WTC11 (cell line): ENCODE results near the gene RTN4RL1. TPM values are rescaled to one million over a fixed set of nuclear protein-coding genes. Genes with fewer than 3 reads are reported as not detected.

Source experiments
- ATAC-seq: fragments of 200-7000 bp; cut with Tn5 transposase; 2 replicates; pipeline ENCODE4 v1.10.0; 2021; ENCODE audit warnings: mild to moderate bottlenecking, moderate library complexity
- CTCF ChIA-PET: fragments of 300-600 bp; sonication (Branson Sonifier 250); formaldehyde crosslinking; loops from one replicate; lab custom pipeline; 2021; ENCODE audit warnings: antibody characterized with exemption; lab: Charles Lee
- POLR2A ChIA-PET: fragments of 350-600 bp; sonication (Branson Sonifier 250); formaldehyde crosslinking; loops from one replicate; lab custom pipeline; 2021; ENCODE audit warnings: antibody characterized with exemption; lab: Charles Lee
- DNase-seq: peaks from one replicate; pipeline ENCODE4 v3.0.0; 2021; ENCODE audit warnings: low spot score
- H3K27ac Mint-ChIP-seq: 2 replicates; pipeline ENCODE4 v1.8.0; 2021; ENCODE audit warnings: mixed read lengths
- H3K27me3 Mint-ChIP-seq: 2 replicates; pipeline ENCODE4 v1.8.0; 2021; ENCODE audit warnings: low read depth, mild to moderate bottlenecking, moderate library complexity, mixed read lengths
- H3K36me3 Mint-ChIP-seq: 2 replicates; pipeline ENCODE4 v1.8.0; 2021; ENCODE audit warnings: mixed read lengths
- H3K4me1 Mint-ChIP-seq: 2 replicates; pipeline ENCODE4 v1.8.0; 2022; ENCODE audit warnings: mixed read lengths
- H3K4me3 Mint-ChIP-seq: 2 replicates; pipeline ENCODE4 v1.8.0; 2021; ENCODE audit warnings: mild to moderate bottlenecking, moderate library complexity, mixed read lengths
- H3K9me3 Mint-ChIP-seq: 2 replicates; pipeline ENCODE4 v1.8.0; 2021; ENCODE audit warnings: mixed read lengths
- ARID4B ChIP-seq: sonication (generic); formaldehyde crosslinking; IDR thresholded peaks from 2 replicates; pipeline ENCODE4 v1.8.0; 2023; ENCODE audit warnings: missing genetic modification reagents, mild to moderate bottlenecking, borderline replicate concordance
- E2F1 ChIP-seq: sonication (generic); formaldehyde crosslinking; IDR thresholded peaks from 2 replicates; pipeline ENCODE4 v1.8.0; 2022; ENCODE audit warnings: mild to moderate bottlenecking, missing genetic modification reagents
- ERG ChIP-seq: fragments of 250-450 bp; sonication (Bioruptor Pico); IDR thresholded peaks from 2 replicates; pipeline ENCODE4 v1.8.0; 2021; ENCODE audit warnings: mild to moderate bottlenecking
- FOXJ3 ChIP-seq: sonication (generic); formaldehyde crosslinking; IDR thresholded peaks from 2 replicates; pipeline ENCODE4 v1.9.0; 2021; ENCODE audit warnings: missing genetic modification reagents, mild to moderate bottlenecking, borderline replicate concordance
- FOXK1 ChIP-seq: sonication (generic); formaldehyde crosslinking; IDR thresholded peaks from 2 replicates; pipeline ENCODE4 v1.8.0; 2022; ENCODE audit warnings: mild to moderate bottlenecking, moderate library complexity, missing genetic modification reagents
- MLX ChIP-seq: sonication (generic); formaldehyde crosslinking; IDR thresholded peaks from 2 replicates; pipeline ENCODE4 v1.8.1; 2023; ENCODE audit warnings: mild to moderate bottlenecking, missing genetic modification reagents, moderate library complexity
- NR1H2 ChIP-seq: sonication (generic); formaldehyde crosslinking; IDR thresholded peaks from 2 replicates; pipeline ENCODE4 v1.9.0; 2021; ENCODE audit warnings: mild to moderate bottlenecking, moderate library complexity, missing genetic modification reagents
- OVOL2 ChIP-seq: fragments of 250-450 bp; sonication (Bioruptor Pico); IDR thresholded peaks from 2 replicates; pipeline ENCODE4 v1.9.0; 2021; ENCODE audit warnings: mild to moderate bottlenecking, borderline replicate concordance
- SOX15 ChIP-seq: fragments of 250-450 bp; sonication (Bioruptor Pico); IDR thresholded peaks from 2 replicates; pipeline ENCODE4 v1.9.0; 2021; ENCODE audit warnings: mild to moderate bottlenecking
- STAT6 ChIP-seq: sonication (generic); formaldehyde crosslinking; conservative IDR thresholded peaks from 2 replicates; pipeline ENCODE4 v1.8.1; 2023; ENCODE audit warnings: mild to moderate bottlenecking, low read depth, missing genetic modification reagents, moderate library complexity
- ZNF138 ChIP-seq: sonication (generic); formaldehyde crosslinking; conservative IDR thresholded peaks from 2 replicates; pipeline ENCODE4 v1.8.1; 2022; ENCODE audit warnings: mild to moderate bottlenecking, moderate library complexity, missing genetic modification reagents
- ZNF232 ChIP-seq: sonication (generic); formaldehyde crosslinking; IDR thresholded peaks from 2 replicates; pipeline ENCODE4 v1.8.0; 2022; ENCODE audit warnings: mild to moderate bottlenecking, missing genetic modification reagents
- ZNF263 ChIP-seq: sonication (generic); formaldehyde crosslinking; IDR thresholded peaks from 2 replicates; pipeline ENCODE4 v1.8.1; 2022; ENCODE audit warnings: low read depth, mild to moderate bottlenecking, moderate library complexity, missing genetic modification reagents
- ZNF317 ChIP-seq: sonication (generic); formaldehyde crosslinking; IDR thresholded peaks from 2 replicates; pipeline ENCODE4 v1.8.1; 2023; ENCODE audit warnings: low read depth, mild to moderate bottlenecking, moderate library complexity, missing genetic modification reagents, borderline replicate concordance
- ZNF396 ChIP-seq: fragments of 250-450 bp; sonication (Bioruptor Pico); IDR thresholded peaks from 2 replicates; pipeline ENCODE4 v1.8.0; 2021; ENCODE audit warnings: mild to moderate bottlenecking, moderate library complexity, borderline replicate concordance
- ZNF423 ChIP-seq: fragments of 250-450 bp; sonication (Bioruptor Pico); IDR thresholded peaks from 2 replicates; pipeline ENCODE4 v2.1.2; 2022; ENCODE audit warnings: mild to moderate bottlenecking, moderate library complexity
- ZNF512 ChIP-seq: sonication (generic); formaldehyde crosslinking; IDR thresholded peaks from 2 replicates; pipeline ENCODE4 v1.8.1; 2022; ENCODE audit warnings: missing genetic modification reagents, borderline replicate concordance
- total RNA-seq: library from RNA; stranded (reverse); gene quantifications from 3 replicates; pipeline ENCODE4 v1.2.3, GENCODE V29; 2021

RTN4RL1 gene
- total RNA-seq, 1 experiment from 2014 or later: 0.72 TPM

- H3K27me3 Mint-ChIP-seq: peaks cover 85% of the 10 kb centered on the region
- DNase-seq: no peak
These were observed 118.5 kb downstream of the RTN4RL1 start for GRCh38 chr17:1906662-1907101.

GRCh38 chr17:1905190-1905913 is 119.8 kb downstream of the RTN4RL1 start:
- ChIA-PET POLR2A (no interaction called here), CTCF (interaction anchor here (0.9 kb wide), 1 partner anchor 339 kb away, joined by 3 read pairs; no protein-coding TSS in a partner anchor)
- peaks cover 73% of the 10 kb centered on the region for H3K27me3 Mint-ChIP-seq
- H3K4me3 Mint-ChIP-seq: no peak overlapping the region
- no peak for ATAC-seq
- H3K27ac Mint-ChIP-seq: no peak overlapping the region
- no peak for DNase-seq
- H3K4me1 Mint-ChIP-seq: peaks cover 2% of the 10 kb centered on the region
- H3K36me3 Mint-ChIP-seq: no peaks in the 10 kb centered on the region
- no peaks in the 10 kb centered on the region for H3K9me3 Mint-ChIP-seq
- TF ChIP-seq ZNF317 (CRISPR knock-in tag) (no peak), FOXJ3 (no peak), MLX (CRISPR knock-in tag) (no peak), ZNF263 (CRISPR knock-in tag) (no peak), SOX15 (CRISPR knock-in tag) (no peak), NR1H2 (CRISPR knock-in tag) (no peak), ERG (CRISPR knock-in tag) (no peak), STAT6 (CRISPR knock-in tag) (no peak), ZNF396 (no peak), FOXK1 (no peak), ZNF232 (CRISPR knock-in tag) (no peak), ZNF512 (no peak)

More at GRCh38 chr17:1906662-1907101, 118.5 kb downstream of the RTN4RL1 start:
- ChIA-PET POLR2A (no interaction called here), CTCF (interaction anchor here (0.7 to 1.2 kb wide), 2 partner anchors 13 to 119 kb away, joined by 4 to 5 read pairs; no protein-coding TSS in a partner anchor)
- no peak for TF ChIP-seq ARID4B (CRISPR knock-in tag)
- no peak for TF ChIP-seq E2F1 (CRISPR knock-in tag)
- TF ChIP-seq FOXK1: no peak
- TF ChIP-seq ZNF423 (CRISPR knock-in tag): no peak
- no peak for TF ChIP-seq ZNF138 (CRISPR knock-in tag)
- no peak for TF ChIP-seq NR1H2 (CRISPR knock-in tag)
- TF ChIP-seq OVOL2 (CRISPR knock-in tag): no peak
- Mint-ChIP-seq H3K27ac (no peak overlapping the region), H3K4me1 (peaks cover 2% of the 10 kb centered on the region), H3K9me3 (no peaks in the 10 kb centered on the region), H3K4me3 (no peak overlapping the region), H3K36me3 (no peaks in the 10 kb centered on the region)
- no peak for ATAC-seq
